T-helper 1 cell treated with Interleukin-12 subunit alpha and Interleukin-12 subunit beta and Interleukin-4 antibody, amounts not matched to agents 30 μg/mL and 1 μg/mL, for 36 hours (primary cell): ENCODE results near the gene CFTR.
"Not testable (repeated sequence)": the region's sequence is repeated elsewhere in the genome, so short reads cannot be mapped to it uniquely, and the experiment has no call there.

Source experiments
- H3K27ac Mint-ChIP-seq: one replicate; pipeline ENCODE4 v1.8.0; 2021; ENCODE audit warnings: mild to moderate bottlenecking, mixed read lengths
- H3K27me3 Mint-ChIP-seq: one replicate; pipeline ENCODE4 v1.8.0; 2021; ENCODE audit warnings: low read depth, mixed read lengths
- H3K36me3 Mint-ChIP-seq: one replicate; pipeline ENCODE4 v1.8.0; 2021; ENCODE audit warnings: low read depth, mixed read lengths
- H3K4me1 Mint-ChIP-seq: one replicate; pipeline ENCODE4 v1.8.0; 2021; ENCODE audit warnings: low read depth, mixed read lengths
- H3K4me3 Mint-ChIP-seq: one replicate; pipeline ENCODE4 v1.8.0; 2021; ENCODE audit warnings: mild to moderate bottlenecking, moderate library complexity, mixed read lengths
- H3K9me3 Mint-ChIP-seq: one replicate; pipeline ENCODE4 v1.8.0; 2021; ENCODE audit warnings: mixed read lengths

The CFTR gene

GRCh38 chr7:117479225-117480054, at the start of gene CFTR:
Gene CFTR (plus strand): TSS chr7:117480025. CDS start chr7:117480095, 70 bp downstream.
- no peaks in the 10 kb centered on the region for H3K36me3 Mint-ChIP-seq
- no peak within 1 kb of the TSS for H3K27ac Mint-ChIP-seq
- no peaks in the 10 kb centered on the region for H3K9me3 Mint-ChIP-seq
- no peaks in the 10 kb centered on the region for H3K4me1 Mint-ChIP-seq
- no peak within 1 kb of the TSS for H3K4me3 Mint-ChIP-seq
- peaks cover 48% of the 10 kb centered on the region for H3K27me3 Mint-ChIP-seq

GRCh38 chr7:117435475-117436043, 44.3 kb upstream of the CFTR start:
- Mint-ChIP-seq H3K9me3 (no peaks in the 10 kb centered on the region), H3K27me3 (no peaks in the 10 kb centered on the region), H3K4me3 (no peak overlapping the region), H3K4me1 (peaks cover 3% of the 10 kb centered on the region), H3K36me3 (no peaks in the 10 kb centered on the region), H3K27ac (no peak overlapping the region)

GRCh38 chr7:117444646-117445045, 35.2 kb upstream of the CFTR start:
- Mint-ChIP-seq H3K4me1 (no peaks in the 10 kb centered on the region), H3K36me3 (no peaks in the 10 kb centered on the region), H3K9me3 (no peaks in the 10 kb centered on the region), H3K27ac (no peak overlapping the region), H3K27me3 (no peaks in the 10 kb centered on the region), H3K4me3 (no peak overlapping the region)

GRCh38 chr7:117445206-117445605, 34.6 kb upstream of the CFTR start:
- H3K36me3 Mint-ChIP-seq = no peaks in the 10 kb centered on the region
- H3K4me3 Mint-ChIP-seq = no peak overlapping the region
- H3K4me1 Mint-ChIP-seq = no peaks in the 10 kb centered on the region
- no peaks in the 10 kb centered on the region for H3K27me3 Mint-ChIP-seq
- H3K9me3 Mint-ChIP-seq = no peaks in the 10 kb centered on the region
- no peak overlapping the region for H3K27ac Mint-ChIP-seq

- Mint-ChIP-seq H3K4me1 (no peaks in the 10 kb centered on the region), H3K27me3 (no peaks in the 10 kb centered on the region), H3K4me3 (no peak overlapping the region), H3K36me3 (no peaks in the 10 kb centered on the region), H3K9me3 (no peaks in the 10 kb centered on the region), H3K27ac (no peak overlapping the region)
Measured at GRCh38 chr7:117446220-117446815, 33.5 kb upstream of the CFTR start.

GRCh38 chr7:117448655-117449054, 31.2 kb upstream of the CFTR start:
- no peak overlapping the region for H3K4me3 Mint-ChIP-seq
- no peaks in the 10 kb centered on the region for H3K4me1 Mint-ChIP-seq
- no peaks in the 10 kb centered on the region for H3K9me3 Mint-ChIP-seq
- no peaks in the 10 kb centered on the region for H3K36me3 Mint-ChIP-seq
- H3K27me3 Mint-ChIP-seq = no peaks in the 10 kb centered on the region
- H3K27ac Mint-ChIP-seq = no peak overlapping the region

GRCh38 chr7:117458977-117459583, 20.7 kb upstream of the CFTR start:
- Mint-ChIP-seq H3K4me1 (no peaks in the 10 kb centered on the region), H3K27ac (no peak overlapping the region), H3K9me3 (no peaks in the 10 kb centered on the region), H3K36me3 (no peaks in the 10 kb centered on the region), H3K27me3 (no peaks in the 10 kb centered on the region), H3K4me3 (no peak overlapping the region)

GRCh38 chr7:117459735-117460134, 20.1 kb upstream of the CFTR start:
- H3K27me3 Mint-ChIP-seq = no peaks in the 10 kb centered on the region
- no peaks in the 10 kb centered on the region for H3K4me1 Mint-ChIP-seq
- no peaks in the 10 kb centered on the region for H3K9me3 Mint-ChIP-seq
- H3K36me3 Mint-ChIP-seq = no peaks in the 10 kb centered on the region
- H3K4me3 Mint-ChIP-seq = no peak overlapping the region
- H3K27ac Mint-ChIP-seq = no peak overlapping the region

- H3K4me1 Mint-ChIP-seq, H3K4me3 Mint-ChIP-seq: not testable (repeated sequence)
Measured at GRCh38 chr7:117460815-117461214, 19.0 kb upstream of the CFTR start.

GRCh38 chr7:117468174-117468573, 11.7 kb upstream of the CFTR start:
- H3K27ac Mint-ChIP-seq = no peak overlapping the region

More at GRCh38 chr7:117460815-117461214, 19.0 kb upstream of the CFTR start:
- H3K27me3 Mint-ChIP-seq, H3K27ac Mint-ChIP-seq, H3K9me3 Mint-ChIP-seq, H3K36me3 Mint-ChIP-seq: not testable (repeated sequence)

GRCh38 chr7:117470777-117471176, 9.0 kb upstream of the CFTR start:
- no peak overlapping the region for H3K27ac Mint-ChIP-seq
- no peaks in the 10 kb centered on the region for H3K27me3 Mint-ChIP-seq
- H3K36me3 Mint-ChIP-seq = no peaks in the 10 kb centered on the region
- no peaks in the 10 kb centered on the region for H3K9me3 Mint-ChIP-seq
- H3K4me3 Mint-ChIP-seq = no peak overlapping the region
- no peaks in the 10 kb centered on the region for H3K4me1 Mint-ChIP-seq

More at GRCh38 chr7:117468174-117468573, 11.7 kb upstream of the CFTR start:
- Mint-ChIP-seq H3K36me3 (no peaks in the 10 kb centered on the region), H3K4me3 (no peak overlapping the region), H3K4me1 (no peaks in the 10 kb centered on the region), H3K9me3 (no peaks in the 10 kb centered on the region), H3K27me3 (no peaks in the 10 kb centered on the region)

GRCh38 chr7:117472335-117472734, 7.5 kb upstream of the CFTR start:
- no peaks in the 10 kb centered on the region for H3K36me3 Mint-ChIP-seq
- H3K9me3 Mint-ChIP-seq = no peaks in the 10 kb centered on the region
- peaks cover 10% of the 10 kb centered on the region for H3K27me3 Mint-ChIP-seq
- no peak overlapping the region for H3K27ac Mint-ChIP-seq
- no peaks in the 10 kb centered on the region for H3K4me1 Mint-ChIP-seq
- no peak overlapping the region for H3K4me3 Mint-ChIP-seq

- H3K27ac Mint-ChIP-seq = no peak overlapping the region
- no peak overlapping the region for H3K4me3 Mint-ChIP-seq
- H3K36me3 Mint-ChIP-seq = no peaks in the 10 kb centered on the region
- peaks cover 47% of the 10 kb centered on the region for H3K27me3 Mint-ChIP-seq
- no peaks in the 10 kb centered on the region for H3K4me1 Mint-ChIP-seq
- H3K9me3 Mint-ChIP-seq = no peaks in the 10 kb centered on the region
Measured at GRCh38 chr7:117476557-117477215, 3.1 kb upstream of the CFTR start.

- Mint-ChIP-seq H3K4me3 (no peak overlapping the region), H3K27ac (no peak overlapping the region), H3K27me3 (peaks cover 48% of the 10 kb centered on the region), H3K9me3 (no peaks in the 10 kb centered on the region), H3K36me3 (no peaks in the 10 kb centered on the region), H3K4me1 (no peaks in the 10 kb centered on the region)
Measured at GRCh38 chr7:117478836-117479224, 995 bp upstream of the CFTR start.
